NCI-H69 (cell line): ENCODE data around the gene SELENOF.
"Not testable (repeated sequence)": the region's sequence is repeated elsewhere in the genome, so short reads cannot be mapped to it uniquely, and the experiment has no call there.

Source experiments
- DNase-seq: peaks from one replicate; lab custom pipeline; 2025; lab: John Stamatoyannopoulos, UW

The SELENOF gene

GRCh38 chr1:86858524-86859261 is 55.2 kb downstream of the SELENOF start:
- no peak for DNase-seq

GRCh38 chr1:86856196-86856595 is 57.7 kb downstream of the SELENOF start:
- DNase-seq = no peak

GRCh38 chr1:86854352-86854751 is 59.6 kb downstream of the SELENOF start:
- no peak for DNase-seq

- DNase-seq = no peak
Measured at GRCh38 chr1:86852782-86853408, 61.0 kb downstream of the SELENOF start.

- DNase-seq = no peak
Measured at GRCh38 chr1:86852289-86852688, 61.6 kb downstream of the SELENOF start.

GRCh38 chr1:86849756-86850155 is 64.2 kb downstream of the SELENOF start:
- no peak for DNase-seq

- no peak for DNase-seq
Measured at GRCh38 chr1:86848654-86849053, 65.3 kb downstream of the SELENOF start.

- DNase-seq = peak; percentile 6
Measured at GRCh38 chr1:86846164-86846647, 67.7 kb downstream of the SELENOF start.

GRCh38 chr1:86845514-86845913 is 68.4 kb downstream of the SELENOF start:
- DNase-seq = no peak

GRCh38 chr1:86841116-86841515 is 72.8 kb downstream of the SELENOF start:
- DNase-seq = no peak

GRCh38 chr1:86833461-86834215 is 80.3 kb downstream of the SELENOF start:
- peak; percentile 86 for DNase-seq

- DNase-seq = no peak
Measured at GRCh38 chr1:86832433-86832832, 81.5 kb downstream of the SELENOF start.

GRCh38 chr1:86829321-86829720 is 84.6 kb downstream of the SELENOF start:
- no peak for DNase-seq

- peak; percentile 48 for DNase-seq
Measured at GRCh38 chr1:86828024-86828423, 85.9 kb downstream of the SELENOF start.

GRCh38 chr1:86826856-86827255 is 87.1 kb downstream of the SELENOF start:
- no peak for DNase-seq

GRCh38 chr1:86825319-86825718 is 88.6 kb downstream of the SELENOF start:
- no peak for DNase-seq

- DNase-seq = peak; percentile 90
Measured at GRCh38 chr1:86823821-86824500, 90.0 kb downstream of the SELENOF start.

- peak; percentile 45 for DNase-seq
Measured at GRCh38 chr1:86823386-86823785, 90.5 kb downstream of the SELENOF start.

GRCh38 chr1:86822459-86822858 is 91.5 kb downstream of the SELENOF start:
- DNase-seq = peak; percentile 32

- DNase-seq = no peak
Measured at GRCh38 chr1:86821956-86822355, 92.0 kb downstream of the SELENOF start.

GRCh38 chr1:86819970-86820369 is 94.0 kb downstream of the SELENOF start:
- DNase-seq = not testable (repeated sequence)

GRCh38 chr1:86817246-86817826 is 96.6 kb downstream of the SELENOF start:
- peak; percentile 14 for DNase-seq
